KMS-11 (cell line): ENCODE results near the gene ASH1L.
"Not testable (repeated sequence)": the region's sequence is repeated elsewhere in the genome, so short reads cannot be mapped to it uniquely, and the experiment has no call there.

ENCODE experiments used
- H2AFZ ChIP-seq: fragments of 200-600 bp; sonication (generic); 2 replicates; pipeline ENCODE4 v1.6.1; 2016; ENCODE audit warnings: antibody characterized with exemption, mixed run types, low read depth
- H3K27ac ChIP-seq: fragments of 200-600 bp; sonication (generic); 2 replicates; pipeline ENCODE4 v1.6.1; 2016; ENCODE audit warnings: mild to moderate bottlenecking, mixed run types
- H3K27me3 ChIP-seq: fragments of 200-600 bp; sonication (generic); 2 replicates; pipeline ENCODE4 v1.6.1; 2017; ENCODE audit warnings: mild to moderate bottlenecking, low read depth, mixed run types, moderate library complexity; ENCODE audit not compliant: insufficient read depth
- H3K36me3 ChIP-seq: fragments of 200-600 bp; sonication (generic); 2 replicates; pipeline ENCODE4 v1.6.1; 2017; ENCODE audit warnings: mild to moderate bottlenecking, mixed run types; ENCODE audit not compliant: insufficient read depth
- H3K4me1 ChIP-seq: fragments of 200-600 bp; sonication (generic); 2 replicates; pipeline ENCODE4 v1.6.1; 2016; ENCODE audit warnings: mild to moderate bottlenecking, low read depth, mixed run types; ENCODE audit not compliant: poor library complexity, severe bottlenecking
- H3K4me2 ChIP-seq: fragments of 200-600 bp; sonication (generic); 2 replicates; pipeline ENCODE4 v1.7.0; 2016; ENCODE audit warnings: mild to moderate bottlenecking, mixed run types
- H3K4me3 ChIP-seq: fragments of 200-600 bp; sonication (generic); IDR thresholded peaks from 2 replicates; pipeline ENCODE4 v1.6.1; 2017; ENCODE audit warnings: low read depth, low read length, mixed read lengths; ENCODE audit not compliant: insufficient read depth
- H3K79me2 ChIP-seq: fragments of 200-600 bp; sonication (generic); 2 replicates; pipeline ENCODE4 v1.6.1; 2016; ENCODE audit warnings: low read depth, mixed run types; ENCODE audit not compliant: insufficient read depth
- H3K9ac ChIP-seq: fragments of 200-600 bp; sonication (generic); 2 replicates; pipeline ENCODE4 v1.6.1; 2016; ENCODE audit warnings: mild to moderate bottlenecking, mixed run types
- H4K20me1 ChIP-seq: fragments of 200-600 bp; sonication (generic); 2 replicates; pipeline ENCODE4 v1.6.1; 2016; ENCODE audit warnings: mild to moderate bottlenecking, mixed run types; ENCODE audit not compliant: insufficient read depth
- TF ChIP-seq, protein P1 (sequence below): fragments of 200-600 bp; sonication (generic); conservative IDR thresholded peaks from 2 replicates; pipeline ENCODE4 v1.6.1; 2017; ENCODE audit warnings: low read depth, mild to moderate bottlenecking, antibody characterized with exemption, low read length, moderate library complexity, mixed read lengths

Gene ASH1L

DNA sequence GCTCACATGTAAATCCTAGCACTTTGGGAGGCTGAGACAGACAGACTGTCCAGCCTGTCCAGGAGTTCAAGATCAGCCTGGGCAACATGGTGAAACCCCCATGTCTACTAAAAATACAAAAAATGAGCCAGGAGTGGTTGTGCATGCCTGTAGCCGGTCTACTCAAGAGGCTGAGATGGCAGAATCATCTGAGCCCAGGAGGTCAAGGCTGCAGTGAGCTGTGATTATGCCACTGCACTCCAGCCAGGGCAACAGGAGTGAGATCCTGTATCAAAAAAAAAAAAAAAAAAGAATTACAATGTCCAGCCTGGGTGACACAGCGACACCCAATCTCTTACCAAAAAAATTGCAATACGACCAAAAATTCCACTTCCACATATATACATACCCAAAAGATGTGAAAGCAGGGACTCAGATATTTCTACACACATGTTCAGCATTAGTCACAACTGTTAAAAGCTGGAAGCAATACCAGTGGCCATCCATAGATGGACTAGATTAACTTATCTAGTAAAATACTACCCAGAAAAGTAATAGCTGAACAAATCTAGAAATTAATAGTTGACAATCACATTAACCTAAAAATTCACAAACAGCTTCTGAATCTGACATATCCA, 49.2 kb downstream of the ASH1L start:
- Histone ChIP-seq H3K27me3 (no peaks in the 10 kb centered on the region), H3K4me2 (no peak overlapping the region), H3K9ac (no peak overlapping the region), H3K4me1 (peaks cover 18% of the 10 kb centered on the region), H4K20me1 (peaks cover 51% of the 10 kb centered on the region), H3K4me3 (no peak overlapping the region), H3K27ac (no peak overlapping the region), H3K36me3 (peaks cover 6% of the 10 kb centered on the region; the same call in 1 of the 2 replicates), H3K79me2 (peaks cover 95% of the 10 kb centered on the region), H2AFZ (no peak overlapping the region)
- TF ChIP-seq, protein P1, sequence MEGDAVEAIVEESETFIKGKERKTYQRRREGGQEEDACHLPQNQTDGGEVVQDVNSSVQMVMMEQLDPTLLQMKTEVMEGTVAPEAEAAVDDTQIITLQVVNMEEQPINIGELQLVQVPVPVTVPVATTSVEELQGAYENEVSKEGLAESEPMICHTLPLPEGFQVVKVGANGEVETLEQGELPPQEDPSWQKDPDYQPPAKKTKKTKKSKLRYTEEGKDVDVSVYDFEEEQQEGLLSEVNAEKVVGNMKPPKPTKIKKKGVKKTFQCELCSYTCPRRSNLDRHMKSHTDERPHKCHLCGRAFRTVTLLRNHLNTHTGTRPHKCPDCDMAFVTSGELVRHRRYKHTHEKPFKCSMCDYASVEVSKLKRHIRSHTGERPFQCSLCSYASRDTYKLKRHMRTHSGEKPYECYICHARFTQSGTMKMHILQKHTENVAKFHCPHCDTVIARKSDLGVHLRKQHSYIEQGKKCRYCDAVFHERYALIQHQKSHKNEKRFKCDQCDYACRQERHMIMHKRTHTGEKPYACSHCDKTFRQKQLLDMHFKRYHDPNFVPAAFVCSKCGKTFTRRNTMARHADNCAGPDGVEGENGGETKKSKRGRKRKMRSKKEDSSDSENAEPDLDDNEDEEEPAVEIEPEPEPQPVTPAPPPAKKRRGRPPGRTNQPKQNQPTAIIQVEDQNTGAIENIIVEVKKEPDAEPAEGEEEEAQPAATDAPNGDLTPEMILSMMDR, result no peak

DNA sequence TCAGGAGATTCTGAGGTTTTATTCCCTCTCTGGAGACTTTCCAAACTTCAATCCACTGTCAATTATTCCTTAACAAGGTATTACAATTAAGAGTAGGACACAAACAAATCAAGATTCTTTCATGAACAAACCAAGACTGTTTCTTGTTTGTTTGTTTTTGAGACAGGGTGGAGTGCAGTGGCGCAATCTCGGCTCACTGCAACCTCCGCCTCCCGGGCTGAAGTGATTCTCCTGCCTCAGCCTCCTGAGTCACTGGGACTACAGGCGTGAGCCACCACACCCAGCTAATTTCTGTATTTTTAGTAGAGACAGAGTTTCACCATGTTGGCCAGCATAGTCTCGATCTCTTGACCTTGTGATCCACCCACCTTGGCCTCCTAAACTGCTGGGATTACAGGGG, 51.2 kb downstream of the ASH1L start:
- peaks cover 97% of the 10 kb centered on the region for H3K79me2 ChIP-seq
- not testable (repeated sequence) for H2AFZ ChIP-seq, H3K27ac ChIP-seq, H3K4me3 ChIP-seq, H3K9ac ChIP-seq, H3K36me3 ChIP-seq, H3K4me2 ChIP-seq, H3K27me3 ChIP-seq
- peaks cover 59% of the 10 kb centered on the region for H4K20me1 ChIP-seq
- peaks cover 26% of the 10 kb centered on the region for H3K4me1 ChIP-seq

DNA sequence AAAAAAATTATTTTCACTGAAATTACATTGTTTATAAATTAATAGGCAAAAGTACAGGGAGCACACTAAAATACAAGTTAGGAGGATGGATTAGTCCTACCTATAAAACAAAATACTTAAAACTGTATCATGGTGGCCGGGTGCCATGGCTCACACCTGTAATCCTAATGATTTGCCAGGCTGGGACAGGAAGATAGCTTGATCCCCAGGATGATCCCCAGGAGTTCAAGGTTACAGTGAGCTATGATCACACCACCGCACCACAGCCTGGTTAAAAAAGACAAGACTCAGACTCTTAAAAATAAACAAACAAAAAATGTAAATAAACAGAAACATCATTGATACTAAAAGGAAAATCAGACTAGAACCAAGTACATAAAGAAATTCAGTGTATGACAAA, 53.5 kb downstream of the ASH1L start:
- Histone ChIP-seq H3K4me1 (peaks cover 36% of the 10 kb centered on the region), H4K20me1 (peaks cover 63% of the 10 kb centered on the region), H3K27ac (no peak overlapping the region), H3K36me3 (no peaks in the 10 kb centered on the region), H3K4me3 (no peak overlapping the region), H3K9ac (no peak overlapping the region), H3K4me2 (no peak overlapping the region), H3K27me3 (no peaks in the 10 kb centered on the region), H3K79me2 (peaks cover 97% of the 10 kb centered on the region), H2AFZ (no peak overlapping the region)
- TF ChIP-seq, protein P1, result no peak

DNA sequence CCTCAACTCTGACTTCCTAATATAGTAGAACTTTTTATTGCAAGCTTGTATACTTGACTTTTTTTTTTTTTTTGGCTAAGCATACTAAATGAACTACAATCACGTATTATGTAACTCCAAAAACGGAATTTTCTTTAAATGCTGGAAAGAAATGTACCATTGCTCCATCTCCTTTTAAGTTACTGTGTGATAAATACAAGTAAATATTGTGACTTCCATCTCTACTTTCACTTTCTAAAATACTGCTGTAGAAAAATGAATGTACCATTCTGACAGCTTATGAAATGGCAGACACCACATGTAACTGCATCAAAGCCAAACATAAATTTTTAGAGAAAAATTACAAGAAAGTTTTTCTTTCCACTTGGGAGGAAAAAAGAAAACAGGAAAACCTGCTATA, 54.7 kb downstream of the ASH1L start:
- Histone ChIP-seq H2AFZ (no peak overlapping the region), H3K4me3 (no peak overlapping the region), H3K27me3 (no peaks in the 10 kb centered on the region), H3K9ac (no peak overlapping the region), H3K4me2 (no peak overlapping the region), H4K20me1 (peaks cover 67% of the 10 kb centered on the region), H3K27ac (no peak overlapping the region), H3K4me1 (peaks cover 43% of the 10 kb centered on the region), H3K79me2 (peaks cover 97% of the 10 kb centered on the region), H3K36me3 (no peaks in the 10 kb centered on the region)
- TF ChIP-seq, protein P1, result no peak

DNA sequence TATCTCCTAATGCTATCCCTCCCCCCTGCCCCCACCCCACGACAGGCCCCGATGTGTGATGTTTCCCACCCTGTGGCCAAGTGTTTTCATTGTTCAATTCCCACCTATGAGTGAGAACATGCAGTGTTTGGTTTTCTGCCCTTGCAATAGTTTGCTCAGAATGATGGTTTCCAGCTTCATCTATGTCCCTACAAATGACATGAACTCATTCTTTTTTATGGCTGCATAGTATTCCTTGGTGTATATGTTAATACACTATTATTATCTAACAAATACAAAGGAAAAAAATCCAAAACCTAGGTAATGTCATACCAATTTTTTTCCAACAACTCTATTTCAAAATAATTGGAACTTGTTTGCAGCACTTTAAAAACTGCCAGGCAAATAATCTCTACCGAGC, 56.6 kb downstream of the ASH1L start:
- Histone ChIP-seq H4K20me1 (peaks cover 71% of the 10 kb centered on the region), H3K79me2 (peaks cover 98% of the 10 kb centered on the region), H3K4me1 (peaks cover 53% of the 10 kb centered on the region)
- H3K4me2 ChIP-seq, H3K27me3 ChIP-seq, H3K9ac ChIP-seq, H2AFZ ChIP-seq, H3K27ac ChIP-seq, H3K4me3 ChIP-seq, H3K36me3 ChIP-seq: not testable (repeated sequence)
